GM12891 (cell line): Measurements from ENCODE around the gene RIC1.
"Not testable (repeated sequence)": the region's sequence is repeated elsewhere in the genome, so short reads cannot be mapped to it uniquely, and the experiment has no call there.

Experiments used
- DNase-seq: peaks from one replicate; pipeline ENCODE4 v3.0.0; 2011; ENCODE audit warnings: low spot score; ENCODE audit not compliant: insufficient read length
- FAIRE-seq: peaks from 2 replicates; lab custom pipeline; 2011; peaks lifted over from hg19 to GRCh38; lab: Jason Lieb, UNC
- PAX5 ChIP-seq: IDR thresholded peaks from 2 replicates; pipeline ENCODE4 v1.6.1; 2011; ENCODE audit warnings: low read length, moderate library complexity, mild to moderate bottlenecking; ENCODE audit not compliant: insufficient read depth, severe bottlenecking
- POLR2A ChIP-seq: IDR thresholded peaks from 2 replicates; pipeline ENCODE4 v1.6.1; 2011; ENCODE audit warnings: low read depth, low read length, control low read depth
- POLR2AphosphoS5 ChIP-seq: IDR thresholded peaks from 2 replicates; pipeline ENCODE4 v1.6.1; 2011; ENCODE audit warnings: low read depth, low read length, control low read depth
- POU2F2 ChIP-seq: IDR thresholded peaks from 2 replicates; pipeline ENCODE4 v1.6.1; 2011; ENCODE audit warnings: low read depth, mild to moderate bottlenecking, control low read depth, low read length, moderate library complexity
- SPI1 ChIP-seq: IDR thresholded peaks from 2 replicates; pipeline ENCODE4 v1.6.1; 2011; ENCODE audit warnings: low read depth, low read length, control low read depth
- TAF1 ChIP-seq: IDR thresholded peaks from 2 replicates; pipeline ENCODE4 v1.6.1; 2011; ENCODE audit warnings: low read depth, low read length, control low read depth

RIC1 gene

GRCh38 chr9:5708414-5708813 is 79.5 kb downstream of the RIC1 start:
- no peak for TF ChIP-seq TAF1
- TF ChIP-seq PAX5 = no peak
- TF ChIP-seq POLR2AphosphoS5 = no peak
- TF ChIP-seq SPI1 = no peak
- no peak for TF ChIP-seq POLR2A
- no peak for TF ChIP-seq POU2F2
- FAIRE-seq = no peak
- DNase-seq = no peak

GRCh38 chr9:5712651-5713390 is 83.9 kb downstream of the RIC1 start:
- DNase-seq (no peak), FAIRE-seq (peak; percentile 41)
- TF ChIP-seq PAX5 = no peak
- TF ChIP-seq POU2F2 = no peak
- no peak for TF ChIP-seq SPI1
- no peak for TF ChIP-seq TAF1
- TF ChIP-seq POLR2AphosphoS5 = no peak
- TF ChIP-seq POLR2A = no peak

GRCh38 chr9:5714501-5715401 is 85.8 kb downstream of the RIC1 start:
- DNase-seq (no peak), FAIRE-seq (no peak)
- no peak for TF ChIP-seq POU2F2
- TF ChIP-seq PAX5 = no peak
- TF ChIP-seq TAF1 = no peak

GRCh38 chr9:5715548-5716127 is 86.7 kb downstream of the RIC1 start:
- DNase-seq = no peak
- peak; percentile 40 for FAIRE-seq

GRCh38 chr9:5717434-5717833 is 88.5 kb downstream of the RIC1 start:
- FAIRE-seq = not testable (repeated sequence)

More at GRCh38 chr9:5715548-5716127, 86.7 kb downstream of the RIC1 start:
- TF ChIP-seq POLR2A (no peak), POLR2AphosphoS5 (0 out of 2 replicates have a peak, but pooled peaks have one; percentile 17), TAF1 (no peak), POU2F2 (no peak), SPI1 (no peak)

GRCh38 chr9:5718296-5719032 is 89.6 kb downstream of the RIC1 start:
- TF ChIP-seq POLR2AphosphoS5 (no peak), PAX5 (no peak), POU2F2 (no peak), POLR2A (no peak), TAF1 (no peak), SPI1 (no peak)
- FAIRE-seq = no peak
- DNase-seq = no peak

More at GRCh38 chr9:5717434-5717833, 88.5 kb downstream of the RIC1 start:
- not testable (repeated sequence) for DNase-seq

- no peak for DNase-seq
- TF ChIP-seq POLR2A = no peak
- no peak for TF ChIP-seq PAX5
- TF ChIP-seq TAF1 = no peak
- TF ChIP-seq POU2F2 = no peak
- TF ChIP-seq SPI1 = no peak
- TF ChIP-seq POLR2AphosphoS5 = no peak
- FAIRE-seq = no peak
Measured at GRCh38 chr9:5719100-5719926, 90.4 kb downstream of the RIC1 start.

GRCh38 chr9:5720151-5720550 is 91.2 kb downstream of the RIC1 start:
- no peak for DNase-seq
- no peak for FAIRE-seq
- TF ChIP-seq POLR2AphosphoS5 = no peak
